Prostate gland (tissue), 2 donors: ENCODE data around the gene BRME1.

ENCODE experiments used
- CTCF ChIP-seq, 4 experiments: fragments of 200-600 bp in 2 of 4; fragments of 450-650 bp in 2 of 4; sonication (generic) in 2 of 4; IDR thresholded peaks; 1 replicate in 3 of 4; 2 replicates in 1 of 4; pipeline ENCODE4 v1.5.1; 2016 to 2019; ENCODE audit warnings: antibody characterized with exemption in 4 of 4, mild to moderate bottlenecking in 2 of 4, moderate library complexity in 2 of 4
- POLR2AphosphoS5 ChIP-seq: sonication (generic); formaldehyde crosslinking; IDR thresholded peaks from one replicate; pipeline ENCODE4 v1.6.1; 2017; ENCODE audit warnings: antibody characterized with exemption

GRCh38 chr19:13861392-13861713 lies 44.6 kb downstream of the BRME1 start:
- no peak for TF ChIP-seq CTCF (IDR thresholded peaks at IDR 0.05)
- no peak for TF ChIP-seq POLR2AphosphoS5
